A673 (cell line): ENCODE data around the gene CAMSAP1. TPM values are rescaled to one million over a fixed set of nuclear protein-coding genes. Genes with fewer than 3 reads are reported as not detected.

ENCODE experiments used
- BruUV-seq: library from RNA; stranded (reverse); fragments of 400-500 nt; replicated peaks from 2 replicates; lab custom pipeline; 2021; lab: Mats Ljungman, UMichigan
- CTCF ChIA-PET: fragments of 300-600 bp; sonication (Branson Sonifier 250); formaldehyde crosslinking; loops from one replicate; lab custom pipeline; 2022; ENCODE audit warnings: antibody characterized with exemption; lab: Charles Lee
- POLR2A ChIA-PET: fragments of 300-600 bp; sonication (Branson Sonifier 250); formaldehyde crosslinking; loops from one replicate; lab custom pipeline; 2022; ENCODE audit warnings: antibody characterized with exemption; ENCODE audit not compliant: low non-redundant PET; lab: Charles Lee
- DNase-seq: peaks from one replicate; pipeline ENCODE4 v3.0.0-alpha.2; 2015; ENCODE audit warnings: low spot score
- H3K27ac ChIP-seq: fragments of 200-600 bp; sonication (generic); 2 replicates; pipeline ENCODE4 v1.5.1; 2016; ENCODE audit warnings: mixed run types, low read depth, mild to moderate bottlenecking, mixed read lengths, antibody characterized with exemption, low read length; ENCODE audit not compliant: poor library complexity, severe bottlenecking
- H3K27me3 ChIP-seq: fragments of 200-600 bp; sonication (generic); replicated peaks from 2 replicates; pipeline ENCODE4 v1.6.1; 2017; ENCODE audit warnings: mixed run types, low read depth, mild to moderate bottlenecking, mixed read lengths, antibody characterized with exemption, low read length; ENCODE audit not compliant: insufficient read depth, poor library complexity
- H3K36me3 ChIP-seq: fragments of 200-600 bp; sonication (generic); 2 replicates; pipeline ENCODE4 v1.6.1; 2016; ENCODE audit warnings: mixed run types, mild to moderate bottlenecking, mixed read lengths, antibody characterized with exemption, low read length; ENCODE audit not compliant: insufficient read depth, poor library complexity, severe bottlenecking
- H3K4me1 ChIP-seq: fragments of 200-600 bp; sonication (generic); 2 replicates; pipeline ENCODE4 v1.6.1; 2017; ENCODE audit warnings: mixed run types, mild to moderate bottlenecking, mixed read lengths, antibody characterized with exemption, low read length; ENCODE audit not compliant: insufficient read depth, poor library complexity, severe bottlenecking
- H3K4me3 ChIP-seq: fragments of 200-600 bp; sonication (generic); 2 replicates; pipeline ENCODE4 v1.5.1; 2016; ENCODE audit warnings: low read depth, mixed run types, mild to moderate bottlenecking, mixed read lengths, low read length; ENCODE audit not compliant: poor library complexity, severe bottlenecking
- H3K9me3 ChIP-seq: fragments of 200-600 bp; sonication (generic); 2 replicates; pipeline ENCODE4 v1.6.1; 2016; ENCODE audit warnings: mixed run types, low read depth, mild to moderate bottlenecking, mixed read lengths, antibody characterized with exemption, low read length; ENCODE audit not compliant: poor library complexity, severe bottlenecking
- CTCF ChIP-seq: fragments of 300-800, 200-600 bp; sonication (generic); conservative IDR thresholded peaks from 2 replicates; pipeline ENCODE4 v1.5.1; 2017; ENCODE audit warnings: low read depth, mild to moderate bottlenecking, antibody characterized with exemption, low read length, moderate library complexity, mixed read lengths
- EZH2 ChIP-seq: fragments of 200-600 bp; sonication (generic); IDR thresholded peaks from 2 replicates; pipeline ENCODE4 v1.6.1; 2017; ENCODE audit warnings: borderline replicate concordance, low read depth, mild to moderate bottlenecking, mixed read lengths, antibody characterized with exemption, low read length; ENCODE audit not compliant: poor library complexity, severe bottlenecking
- intact Hi-C: fragments of 100-400 bp; cut with micrococcal nuclease; formaldehyde crosslinking; loops from one replicate; pipeline ENCODE4 v1.10.0; 2022; ENCODE audit not compliant: unreplicated experiment
- total RNA-seq: library from RNA; stranded (reverse); gene quantifications from 2 replicates; pipeline ENCODE4 v1.2.3, GENCODE V29; 2021

Gene CAMSAP1
- total RNA-seq, 1 experiment from 2014 or later: 52.3 TPM

GRCh38 chr9:135910757-135911156 is 3.4 kb upstream of the CAMSAP1 start:
- Histone ChIP-seq H3K9me3 (peaks cover 32% of the 10 kb centered on the region), H3K4me1 (peaks cover 12% of the 10 kb centered on the region), H3K27me3 (no peaks in the 10 kb centered on the region), H3K27ac (no peak overlapping the region), H3K36me3 (peaks cover 53% of the 10 kb centered on the region), H3K4me3 (no peak overlapping the region)
- no peak for DNase-seq
- ChIA-PET CTCF (no interaction called here), POLR2A (no interaction called here)
- intact Hi-C loops: no loop called here
- BruUV-seq: no TSS peak
- no peak for TF ChIP-seq EZH2
- no peak for TF ChIP-seq CTCF

GRCh38 chr9:135910216-135910615 is 2.9 kb upstream of the CAMSAP1 start:
- TF ChIP-seq CTCF (no peak), EZH2 (no peak)
- intact Hi-C loops: no loop called here
- H3K4me3 ChIP-seq: no peak overlapping the region
- no peak overlapping the region for H3K27ac ChIP-seq
- H3K36me3 ChIP-seq: peaks cover 48% of the 10 kb centered on the region
- ChIA-PET POLR2A (no interaction called here), CTCF (no interaction called here)
- DNase-seq: no peak
- H3K9me3 ChIP-seq: peaks cover 27% of the 10 kb centered on the region
- H3K27me3 ChIP-seq: no peaks in the 10 kb centered on the region
- peaks cover 15% of the 10 kb centered on the region for H3K4me1 ChIP-seq
- no TSS peak for BruUV-seq

GRCh38 chr9:135909371-135909770 is 2.0 kb upstream of the CAMSAP1 start:
- Histone ChIP-seq H3K36me3 (peaks cover 40% of the 10 kb centered on the region), H3K27me3 (no peaks in the 10 kb centered on the region), H3K27ac (no peak overlapping the region), H3K4me1 (peaks cover 15% of the 10 kb centered on the region), H3K4me3 (no peak overlapping the region), H3K9me3 (peaks cover 18% of the 10 kb centered on the region)
- intact Hi-C loops: no loop called here
- CTCF ChIA-PET: no interaction called here
- no TSS peak for BruUV-seq
- no peak for DNase-seq
- POLR2A ChIA-PET: no interaction called here
- TF ChIP-seq CTCF (no peak), EZH2 (no peak)
